Gastroesophageal sphincter (tissue), 3 donors: Measurements from ENCODE around the gene DPM2.

ENCODE experiments used
- CTCF ChIP-seq, 4 experiments: fragments of 200-600 bp in 2 of 4; fragments of 450-650 bp in 2 of 4; sonication (generic) in 1 of 4; IDR thresholded peaks; one replicate each; pipeline ENCODE4 v1.5.1; 2017 to 2019; ENCODE audit warnings: antibody characterized with exemption in 4 of 4, mild to moderate bottlenecking in 2 of 4, moderate library complexity in 2 of 4
- EP300 ChIP-seq: sonication (generic); formaldehyde crosslinking; IDR thresholded peaks from one replicate; pipeline ENCODE4 v1.6.1; 2017; ENCODE audit warnings: antibody characterized with exemption, mild to moderate bottlenecking
- POLR2A ChIP-seq, 2 donors: fragments of 450-650 bp; IDR thresholded peaks; one replicate each; pipeline ENCODE4 v1.6.1; 2017; ENCODE audit warnings: antibody characterized with exemption in 2 of 2, mild to moderate bottlenecking in 2 of 2, moderate library complexity in 1 of 2

DNA sequence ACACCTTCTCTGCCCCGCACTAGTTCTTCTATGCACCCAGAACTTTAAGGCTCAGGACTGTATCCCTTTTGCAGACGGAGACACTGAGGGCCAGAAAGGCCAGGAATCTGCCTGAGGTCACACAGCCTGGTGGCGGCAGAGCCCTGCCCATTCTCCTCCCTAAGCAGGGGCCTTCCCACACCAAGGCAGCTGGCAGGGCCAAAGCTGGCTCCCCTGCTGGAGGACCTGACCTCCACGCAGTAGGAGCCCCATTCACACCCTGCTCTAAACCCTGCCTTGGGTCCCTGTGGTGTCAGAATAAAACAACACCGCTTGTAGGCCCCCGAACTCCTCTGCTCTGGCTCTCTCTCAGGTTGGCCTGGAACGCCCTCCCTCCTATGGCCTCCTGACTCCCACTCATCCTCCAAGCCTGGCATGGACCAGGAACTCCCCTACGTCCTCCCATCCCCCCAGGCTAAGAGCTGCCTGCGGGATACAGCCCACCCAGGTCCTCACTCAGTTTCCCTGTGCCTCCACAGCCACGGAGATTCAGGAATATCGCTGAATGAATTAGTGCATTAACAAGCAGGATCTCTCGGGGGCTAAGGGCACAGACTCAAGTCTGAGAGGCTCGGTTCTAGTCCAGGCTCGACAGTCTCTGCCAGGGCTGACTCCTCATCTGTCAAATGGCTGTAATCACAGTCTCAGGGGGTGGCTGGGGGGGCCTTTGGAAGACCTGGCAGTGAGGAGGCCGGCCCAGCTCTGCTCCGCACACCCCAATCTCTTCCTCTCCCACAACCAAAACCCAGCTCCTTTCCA is 41.1 kb downstream of the DPM2 start:
- no peak for TF ChIP-seq CTCF (IDR thresholded peaks at IDR 0.05)
- peak in 1 of 2 donors; percentile 9 for TF ChIP-seq POLR2A (IDR thresholded peaks at IDR 0.05)
- no peak for TF ChIP-seq EP300
